Measurements from ENCODE around the gene C8G. TPM values are rescaled to one million over a fixed set of nuclear protein-coding genes. Genes with fewer than 3 reads are reported as not detected.
A peak's percentile ranks its signal among the peaks of the same experiment; 100 is the strongest.

The C8G gene
- total RNA-seq, 2 donors from 2014 or later = not detected

- H3K27ac ChIP-seq = peak overlapping the region in 1 of 2 donors; percentile 62
- no peak for DNase-seq (ENCODE audit: low spot score)
- H3K4me1 ChIP-seq (replicated peaks) = peaks cover 9% of the 10 kb centered on the region
- intact Hi-C loops (cut with DNase I) = no loop called here
- H3K27me3 ChIP-seq (replicated peaks; ENCODE audit: insufficient read depth) = no peaks in the 10 kb centered on the region
- no peaks in the 10 kb centered on the region for H3K36me3 ChIP-seq
- H3K9me3 ChIP-seq = no peaks in the 10 kb centered on the region
- H3K4me3 ChIP-seq = no peak overlapping the region
- TF ChIP-seq POLR2A (IDR thresholded peaks at IDR 0.05) = no peak
- TF ChIP-seq POLR2AphosphoS5 (IDR thresholded peaks at IDR 0.05) = no peak
- TF ChIP-seq CTCF (IDR thresholded peaks at IDR 0.05) = no peak
- 97% methylated on average over 9 of the region's 9 CpGs for WGBS
Observed at GRCh38 chr9:136962163-136962562, 17.1 kb downstream of the C8G start.

GRCh38 chr9:136962701-136963248, 17.7 kb downstream of the C8G start:
- no peaks in the 10 kb centered on the region for H3K9me3 ChIP-seq
- 91% methylated on average over 11 of the region's 11 CpGs for WGBS
- DNase-seq (ENCODE audit: low spot score) = no peak
- H3K4me1 ChIP-seq (replicated peaks) = peaks cover 9% of the 10 kb centered on the region
- TF ChIP-seq POLR2AphosphoS5 (IDR thresholded peaks at IDR 0.05) (no peak), POLR2A (IDR thresholded peaks at IDR 0.05) (no peak), CTCF (IDR thresholded peaks at IDR 0.05) (no peak)
- H3K36me3 ChIP-seq = no peaks in the 10 kb centered on the region
- H3K27ac ChIP-seq = no peak overlapping the region
- no peaks in the 10 kb centered on the region for H3K27me3 ChIP-seq (replicated peaks; ENCODE audit: insufficient read depth)
- no peak overlapping the region for H3K4me3 ChIP-seq
- intact Hi-C loops (cut with DNase I) = no loop called here

GRCh38 chr9:136963341-136963740, 18.3 kb downstream of the C8G start:
- H3K27ac ChIP-seq = no peak overlapping the region

GRCh38 chr9:136963751-136964150, 18.7 kb downstream of the C8G start:
- Histone ChIP-seq H3K27ac (no peak overlapping the region), H3K9me3 (no peaks in the 10 kb centered on the region), H3K4me1 (replicated peaks) (peaks cover 9% of the 10 kb centered on the region), H3K4me3 (no peak overlapping the region), H3K36me3 (no peaks in the 10 kb centered on the region), H3K27me3 (replicated peaks; ENCODE audit: insufficient read depth) (no peaks in the 10 kb centered on the region)
- intact Hi-C loops (cut with DNase I) = no loop called here
- 93% methylated on average over 12 of the region's 12 CpGs for WGBS
- no peak for DNase-seq (ENCODE audit: low spot score)
- no peak for TF ChIP-seq POLR2AphosphoS5 (IDR thresholded peaks at IDR 0.05)

More at GRCh38 chr9:136963341-136963740, 18.3 kb downstream of the C8G start:
- Histone ChIP-seq H3K4me1 (replicated peaks) (peaks cover 9% of the 10 kb centered on the region), H3K4me3 (no peak overlapping the region), H3K9me3 (no peaks in the 10 kb centered on the region), H3K27me3 (replicated peaks; ENCODE audit: insufficient read depth) (no peaks in the 10 kb centered on the region), H3K36me3 (no peaks in the 10 kb centered on the region)
- intact Hi-C loops (cut with DNase I) = no loop called here
- WGBS = 89% methylated on average over 15 of the region's 15 CpGs
- DNase-seq (ENCODE audit: low spot score) = no peak
- TF ChIP-seq POLR2A (IDR thresholded peaks at IDR 0.05) (no peak), CTCF (IDR thresholded peaks at IDR 0.05) (no peak)

- Histone ChIP-seq H3K9me3 (no peaks in the 10 kb centered on the region), H3K4me1 (replicated peaks) (peaks cover 9% of the 10 kb centered on the region), H3K4me3 (no peak overlapping the region), H3K27me3 (replicated peaks; ENCODE audit: insufficient read depth) (no peaks in the 10 kb centered on the region), H3K36me3 (no peaks in the 10 kb centered on the region), H3K27ac (no peak overlapping the region)
- 62% methylated on average over 22 of the region's 22 CpGs for WGBS
- no peak for DNase-seq (ENCODE audit: low spot score)
- intact Hi-C loops (cut with DNase I) = no loop called here
- TF ChIP-seq POLR2AphosphoS5 (IDR thresholded peaks at IDR 0.05) (no peak), POLR2A (IDR thresholded peaks at IDR 0.05) (no peak), CTCF (IDR thresholded peaks at IDR 0.05) (no peak)
Observed at GRCh38 chr9:136964171-136964689, 19.2 kb downstream of the C8G start.

All from prostate gland (tissue), 2 donors.